ENCODE results near the gene TYSND1.

- TF ChIP-seq CTCF (IDR thresholded peaks at IDR 0.05) (no peak), POLR2A (IDR thresholded peaks at IDR 0.05) (no peak), POLR2AphosphoS5 (IDR thresholded peaks at IDR 0.05) (no peak)
Measured at GRCh38 chr10:70186571-70186970, 40.1 kb upstream of the TYSND1 start.
